HG03066 (cell line): ENCODE data around the gene PHF2.

ENCODE experiments used
- ATAC-seq: cut with Tn5 transposase; IDR thresholded peaks from one replicate; pipeline ENCODE4 v1.9.1; 2021; ENCODE audit warnings: low read depth; ENCODE audit not compliant: unreplicated experiment

The PHF2 gene

GRCh38 chr9:93622691-93623090, 46.3 kb downstream of the PHF2 start:
- ATAC-seq, result no peak

DNA sequence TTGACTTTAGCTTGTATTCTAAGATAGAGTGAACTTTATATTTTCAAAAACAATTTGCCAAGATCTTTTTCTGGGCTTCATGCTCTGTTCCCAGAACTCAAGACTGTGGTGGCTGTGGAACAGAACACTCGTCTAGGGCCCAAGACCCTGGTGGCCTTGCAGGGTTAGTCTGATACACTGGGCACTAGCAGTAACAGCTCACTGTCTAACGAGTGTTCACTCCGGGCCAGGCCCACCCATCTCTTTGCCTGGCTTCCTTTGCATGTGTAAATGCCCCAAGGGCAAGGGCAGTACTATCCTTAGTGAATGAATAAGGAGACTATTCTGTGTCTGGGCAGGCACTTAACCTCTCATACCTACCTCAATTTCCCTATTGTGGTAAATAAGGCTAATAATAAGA, 47.4 kb downstream of the PHF2 start:
- no peak for ATAC-seq

- no peak for ATAC-seq
These were observed 48.0 kb downstream of the PHF2 start for GRCh38 chr9:93624431-93624834.

DNA sequence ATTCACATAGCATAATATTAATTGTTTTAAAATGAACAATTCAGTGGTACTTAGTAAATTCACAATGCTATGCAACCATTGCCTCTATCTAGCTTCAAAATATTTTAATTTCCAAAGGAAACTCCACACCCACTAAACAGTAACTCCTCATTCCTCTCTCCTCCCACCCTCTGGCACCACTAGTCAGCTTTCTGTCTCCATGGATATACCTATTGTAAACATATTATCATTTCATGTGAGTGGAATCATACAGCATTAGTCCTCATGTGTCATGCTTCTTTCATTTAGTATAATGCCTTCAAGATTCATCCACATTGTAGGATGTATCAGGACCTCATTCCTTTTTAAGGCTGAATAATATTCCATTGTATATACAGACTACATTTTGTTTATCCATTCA, 48.6 kb downstream of the PHF2 start:
- no peak for ATAC-seq

DNA sequence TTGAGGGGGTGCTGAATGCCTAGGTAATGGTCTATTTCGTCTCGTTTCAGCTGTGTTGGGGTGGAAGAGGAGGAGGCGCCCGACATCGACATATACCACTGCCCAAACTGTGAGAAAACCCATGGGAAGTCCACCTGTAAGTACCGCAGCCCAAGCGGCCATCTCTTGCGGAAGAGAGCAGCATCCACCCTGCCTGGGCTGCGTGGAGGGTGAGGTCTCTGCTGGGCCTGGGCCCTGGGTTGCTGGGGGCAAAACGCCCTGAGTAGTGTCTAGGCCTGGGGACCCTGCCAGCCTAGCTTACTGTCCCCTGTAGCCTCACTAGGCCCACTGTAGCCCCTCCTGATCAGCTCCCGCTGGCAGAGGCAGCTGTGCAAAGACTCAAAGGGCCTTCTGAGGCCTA, 53.5 kb downstream of the PHF2 start:
- no peak for ATAC-seq

DNA sequence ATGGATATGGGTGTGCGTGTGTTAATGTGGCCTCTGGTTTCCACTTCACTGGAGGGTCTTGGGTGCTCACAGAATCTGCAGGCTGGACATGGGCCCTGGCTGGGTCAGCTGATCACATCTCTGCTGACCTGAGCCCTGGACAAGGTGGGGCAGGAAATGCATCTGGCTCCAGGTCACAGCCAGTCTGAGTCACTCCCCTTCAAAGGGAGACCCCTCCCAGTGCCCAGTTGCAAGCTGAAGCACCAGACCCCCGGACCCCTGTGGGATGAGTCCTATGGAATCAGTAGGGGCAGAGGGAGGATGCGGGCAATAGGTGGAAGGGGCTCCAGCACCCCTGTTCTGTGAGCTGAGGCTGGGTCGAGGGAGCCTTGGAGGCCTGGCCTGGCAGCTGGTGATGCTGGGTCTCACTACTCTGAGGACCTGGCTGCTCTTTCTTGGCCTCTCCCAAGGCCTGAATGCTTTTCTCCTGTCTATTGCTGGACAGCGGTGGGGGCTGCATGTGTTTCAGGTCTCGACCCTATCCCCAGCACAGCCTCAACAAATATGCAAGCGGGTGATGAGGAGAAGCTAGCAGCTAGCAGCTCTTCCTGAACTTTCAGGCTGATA, 54.5 kb downstream of the PHF2 start:
- no peak for ATAC-seq

GRCh38 chr9:93633492-93634221, 57.3 kb downstream of the PHF2 start:
- no peak for ATAC-seq

- no peak for ATAC-seq
These were observed 58.2 kb downstream of the PHF2 start for GRCh38 chr9:93634311-93635185.

- ATAC-seq, result no peak
These were observed 59.1 kb downstream of the PHF2 start for GRCh38 chr9:93635186-93636107.

DNA sequence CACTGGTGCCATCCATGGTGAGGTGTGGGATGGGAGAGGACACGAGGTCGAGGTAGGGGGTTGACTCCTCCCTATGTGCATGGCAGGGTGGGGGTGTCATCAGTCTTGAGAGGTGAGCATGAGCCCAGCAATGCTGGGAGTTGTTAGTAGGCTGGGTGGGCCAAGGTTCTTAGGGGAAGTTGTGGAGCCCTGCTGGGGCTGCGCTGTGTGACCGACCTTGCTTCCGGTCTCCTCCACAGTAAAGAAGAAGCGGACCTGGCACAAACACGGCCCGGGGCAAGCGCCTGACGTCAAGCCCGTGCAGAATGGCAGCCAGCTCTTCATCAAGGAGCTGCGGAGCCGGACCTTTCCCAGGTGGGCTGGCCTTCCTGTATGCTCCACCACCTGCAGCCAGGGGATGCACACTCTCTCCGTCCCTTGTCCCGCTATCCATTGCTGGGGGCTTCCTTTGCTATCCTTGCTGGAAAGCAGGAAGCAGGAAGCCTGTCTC, 59.8 kb downstream of the PHF2 start:
- no peak for ATAC-seq

DNA sequence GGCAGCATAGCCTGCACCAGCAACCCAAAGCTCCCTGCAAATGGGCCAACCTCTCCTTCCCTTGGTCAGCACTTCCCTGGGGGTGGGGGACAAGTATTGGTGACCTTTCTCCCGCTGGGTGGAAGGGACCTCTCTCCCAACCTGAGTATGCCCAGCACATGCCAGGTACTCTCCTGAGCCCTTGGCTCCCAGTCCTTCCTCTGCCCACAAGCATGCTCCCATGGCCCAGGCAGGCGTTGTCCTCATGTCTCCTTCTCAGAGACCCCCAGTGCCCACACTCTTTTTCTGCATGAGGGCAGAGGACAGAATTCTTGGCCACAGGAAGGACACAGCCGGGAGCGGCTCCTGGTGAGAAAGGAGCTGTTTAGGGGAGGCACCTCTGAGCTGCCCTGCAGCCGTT, 60.3 kb downstream of the PHF2 start:
- no peak for ATAC-seq

GRCh38 chr9:93637886-93638285, 61.5 kb downstream of the PHF2 start:
- no peak for ATAC-seq

DNA sequence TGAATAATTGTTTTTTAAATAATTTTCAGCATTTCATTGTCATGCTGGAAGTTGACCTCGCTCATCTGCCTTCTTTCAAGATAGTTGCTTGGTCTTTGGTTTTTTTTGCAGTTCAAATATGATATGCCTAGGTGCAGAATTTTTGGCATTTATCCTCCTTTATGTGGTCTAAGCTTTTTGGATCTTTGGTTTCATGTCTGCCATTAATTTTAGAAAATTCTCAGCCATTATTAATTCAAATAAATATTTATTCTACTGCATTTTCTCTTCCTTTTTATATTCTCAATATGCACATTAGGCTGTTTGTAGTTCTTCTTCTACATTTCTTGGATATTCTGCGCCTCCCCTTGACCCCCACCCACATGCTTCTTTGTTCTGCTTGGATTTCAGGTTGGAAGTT, 63.6 kb downstream of the PHF2 start:
- ATAC-seq, result no peak

- ATAC-seq, result no peak
These were observed 66.6 kb downstream of the PHF2 start for GRCh38 chr9:93642961-93643360.

DNA sequence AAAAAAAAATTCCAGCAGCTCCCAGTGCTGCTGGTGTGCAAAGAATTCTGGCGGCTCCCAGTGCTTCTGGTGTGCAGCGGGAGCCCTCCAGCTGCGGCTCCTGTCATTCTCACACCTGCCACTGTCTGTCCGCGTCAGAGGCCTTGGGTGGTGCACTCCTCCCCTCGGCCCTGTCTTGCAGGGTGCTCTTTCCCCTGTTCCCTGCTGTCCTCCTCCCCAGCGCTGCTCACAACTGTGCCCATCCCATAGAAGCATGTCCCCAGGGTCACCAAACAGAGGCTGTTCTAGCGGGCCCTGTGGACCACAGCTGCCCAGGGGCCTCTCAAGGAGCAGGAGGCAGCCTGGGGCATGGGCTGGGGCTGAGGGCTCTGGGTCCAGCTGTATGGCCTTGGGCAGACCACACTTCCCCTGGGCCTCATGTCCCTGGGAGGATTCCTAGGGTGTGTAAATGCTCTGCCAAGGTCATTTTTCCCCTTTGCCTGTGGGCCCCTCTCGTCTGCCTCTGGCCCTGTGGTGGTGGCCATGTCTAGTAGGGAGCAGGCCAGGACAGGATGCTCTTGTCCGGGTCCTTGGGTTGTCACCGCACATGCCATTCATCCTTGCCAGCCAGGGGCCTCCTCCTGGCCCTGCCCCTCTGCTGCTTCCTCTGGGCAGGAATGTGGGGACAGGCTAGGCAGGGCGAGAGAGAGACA, 68.2 kb downstream of the PHF2 start:
- no peak for ATAC-seq

DNA sequence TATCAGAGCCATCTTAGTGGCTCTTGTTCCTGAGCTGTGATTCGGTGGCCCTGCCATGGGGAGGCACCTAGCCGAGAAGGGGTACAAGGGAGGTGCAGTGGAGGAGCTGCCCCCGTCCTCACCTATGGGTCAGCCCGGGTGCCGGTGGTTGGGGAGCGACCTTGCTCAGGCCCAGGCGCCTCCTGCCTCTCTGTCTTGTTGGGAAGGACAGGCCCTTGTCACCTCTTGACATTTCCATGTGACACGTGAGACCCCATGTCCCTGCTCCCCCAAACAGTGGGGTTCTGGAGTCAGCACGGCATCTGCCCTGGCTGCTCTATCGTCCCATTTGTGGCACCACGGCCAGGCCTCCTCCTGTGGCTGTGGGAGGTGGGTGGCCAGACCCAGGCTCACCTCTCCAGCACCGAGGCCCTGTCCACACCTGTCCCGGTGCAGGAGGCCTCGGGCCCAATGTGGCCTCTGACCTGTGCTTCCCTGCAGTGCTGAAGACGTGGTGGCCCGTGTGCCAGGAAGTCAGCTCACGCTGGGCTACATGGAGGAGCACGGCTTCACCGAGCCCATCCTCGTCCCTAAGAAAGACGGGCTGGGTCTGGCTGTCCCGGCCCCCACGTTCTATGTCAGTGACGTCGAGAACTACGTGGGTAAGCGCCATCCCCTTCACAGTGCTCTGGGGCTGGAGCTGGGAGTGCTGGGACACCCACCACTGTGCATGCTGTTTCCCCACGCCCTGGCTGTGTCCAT, 68.9 kb downstream of the PHF2 start:
- no peak for ATAC-seq

DNA sequence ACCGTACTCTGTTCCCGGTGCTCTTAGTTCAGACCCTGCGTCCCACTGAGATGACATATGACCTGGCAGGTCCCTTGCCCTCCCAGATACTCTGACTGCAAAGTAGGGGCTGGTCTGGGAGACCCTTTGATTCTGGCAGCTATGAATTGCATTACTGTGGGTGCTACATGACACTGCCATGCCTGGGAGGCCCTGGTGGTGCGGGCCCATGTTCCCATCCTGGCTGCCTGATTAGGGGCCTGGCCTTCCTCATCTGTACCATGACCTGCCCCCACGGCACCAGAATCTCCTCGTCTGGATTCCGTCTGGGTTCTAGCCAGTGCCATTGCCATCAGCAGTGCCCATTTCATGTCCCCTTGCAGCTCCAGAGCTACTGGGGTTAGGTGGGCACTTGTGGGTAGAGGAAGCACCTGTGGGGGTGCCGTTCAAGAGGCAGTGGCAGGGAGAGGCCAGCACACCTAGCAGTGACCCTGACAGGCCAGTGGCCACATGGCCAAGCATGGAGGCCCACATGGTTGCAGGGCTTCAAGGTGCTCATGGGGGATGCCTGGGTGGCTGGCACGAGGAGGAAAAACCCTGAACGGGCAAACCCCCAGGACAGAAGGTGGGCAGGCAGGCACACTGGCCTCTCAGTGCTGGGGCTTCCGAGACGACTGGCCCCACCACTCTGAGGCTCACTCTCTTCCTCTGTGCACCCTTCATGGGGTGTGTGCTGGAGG, 69.7 kb downstream of the PHF2 start:
- ATAC-seq, result no peak

- ATAC-seq, result no peak
These were observed 70.3 kb downstream of the PHF2 start for GRCh38 chr9:93646640-93647178.
